ENCODE measurements around the gene NUP35. TPM values are rescaled to one million over a fixed set of nuclear protein-coding genes. Genes with fewer than 3 reads are reported as not detected.

NUP35 gene
- total RNA-seq, 4 donors from 2014 or later = 3.6 to 9.7 (median 5.6) TPM

DNA sequence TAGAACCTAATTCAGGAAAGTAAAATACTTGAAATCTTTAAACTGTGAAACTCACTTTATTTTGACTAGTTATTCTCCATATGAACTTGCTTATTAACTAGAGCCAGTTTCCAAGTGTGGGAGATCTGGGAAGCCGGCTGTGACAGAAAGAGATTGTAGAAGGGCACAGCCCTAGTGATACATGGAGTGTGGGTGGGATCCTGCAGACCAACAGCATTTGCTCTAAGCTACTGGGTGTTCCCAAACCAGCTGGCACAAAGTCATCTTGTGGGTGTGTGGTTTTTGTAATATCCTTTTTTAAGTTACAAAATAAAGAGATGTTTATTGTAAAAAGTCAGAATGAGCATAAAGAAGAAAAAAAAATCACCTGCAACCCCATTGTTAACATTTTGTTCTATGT, 42.3 kb upstream of the NUP35 start:
- DNase-seq = no peak
- no peak overlapping the region for H3K27ac ChIP-seq
- H3K36me3 ChIP-seq = no peaks in the 10 kb centered on the region
- intact Hi-C loops (cut with DNase I; ENCODE audit: low total_unique reads) = no loop called here
- peaks cover 0 to 9% of the 10 kb centered on the region in 2 donors for H3K4me1 ChIP-seq
- no peak for ATAC-seq
- no peaks in the 10 kb centered on the region for H3K9me3 ChIP-seq
- in situ Hi-C loops (cut with MboI; ENCODE audit: low sequenced_read_pairs in 4 of 4) = no loop called here
- no peak for TF ChIP-seq POLR2A (IDR thresholded peaks at IDR 0.05)
- TF ChIP-seq, protein P1, sequence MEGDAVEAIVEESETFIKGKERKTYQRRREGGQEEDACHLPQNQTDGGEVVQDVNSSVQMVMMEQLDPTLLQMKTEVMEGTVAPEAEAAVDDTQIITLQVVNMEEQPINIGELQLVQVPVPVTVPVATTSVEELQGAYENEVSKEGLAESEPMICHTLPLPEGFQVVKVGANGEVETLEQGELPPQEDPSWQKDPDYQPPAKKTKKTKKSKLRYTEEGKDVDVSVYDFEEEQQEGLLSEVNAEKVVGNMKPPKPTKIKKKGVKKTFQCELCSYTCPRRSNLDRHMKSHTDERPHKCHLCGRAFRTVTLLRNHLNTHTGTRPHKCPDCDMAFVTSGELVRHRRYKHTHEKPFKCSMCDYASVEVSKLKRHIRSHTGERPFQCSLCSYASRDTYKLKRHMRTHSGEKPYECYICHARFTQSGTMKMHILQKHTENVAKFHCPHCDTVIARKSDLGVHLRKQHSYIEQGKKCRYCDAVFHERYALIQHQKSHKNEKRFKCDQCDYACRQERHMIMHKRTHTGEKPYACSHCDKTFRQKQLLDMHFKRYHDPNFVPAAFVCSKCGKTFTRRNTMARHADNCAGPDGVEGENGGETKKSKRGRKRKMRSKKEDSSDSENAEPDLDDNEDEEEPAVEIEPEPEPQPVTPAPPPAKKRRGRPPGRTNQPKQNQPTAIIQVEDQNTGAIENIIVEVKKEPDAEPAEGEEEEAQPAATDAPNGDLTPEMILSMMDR (IDR thresholded peaks at IDR 0.05 in 4 of 5, conservative IDR thresholded peaks at IDR 0.05 in 1 of 5) = no peak
- no peak overlapping the region for H3K4me3 ChIP-seq
- H3K27me3 ChIP-seq = no peaks in the 10 kb centered on the region

DNA sequence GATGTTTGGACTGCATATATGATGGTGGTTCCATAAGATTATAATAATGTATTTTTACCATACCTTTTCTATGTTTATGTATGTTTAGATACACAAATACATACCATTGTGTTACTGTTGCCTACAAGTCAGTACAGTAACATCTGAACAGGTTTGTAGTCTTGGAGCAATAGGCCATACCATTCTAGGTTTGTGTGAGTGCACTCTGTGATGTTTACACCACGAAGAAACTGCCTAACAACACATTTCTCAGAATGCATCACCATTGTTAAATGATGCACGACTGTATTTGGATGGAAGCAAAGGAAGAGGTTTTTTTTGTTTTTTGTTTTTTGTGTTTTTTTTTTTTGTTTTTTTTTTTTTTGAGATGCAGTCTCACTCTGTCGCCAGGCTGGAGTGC, 36.2 kb upstream of the NUP35 start:
- no peaks in the 10 kb centered on the region for H3K27me3 ChIP-seq
- in situ Hi-C loops (cut with MboI; ENCODE audit: low sequenced_read_pairs in 4 of 4) = no loop called here
- no peak for ATAC-seq
- no peaks in the 10 kb centered on the region for H3K9me3 ChIP-seq
- intact Hi-C loops (cut with DNase I; ENCODE audit: low total_unique reads) = no loop called here
- no peak for DNase-seq
- H3K4me3 ChIP-seq = no peak overlapping the region
- H3K4me1 ChIP-seq = no peaks in the 10 kb centered on the region
- H3K36me3 ChIP-seq = no peaks in the 10 kb centered on the region
- TF ChIP-seq, protein P1 (IDR thresholded peaks at IDR 0.05 in 4 of 5, conservative IDR thresholded peaks at IDR 0.05 in 1 of 5) = no peak
- no peak for TF ChIP-seq POLR2A (IDR thresholded peaks at IDR 0.05)
- no peak overlapping the region for H3K27ac ChIP-seq

DNA sequence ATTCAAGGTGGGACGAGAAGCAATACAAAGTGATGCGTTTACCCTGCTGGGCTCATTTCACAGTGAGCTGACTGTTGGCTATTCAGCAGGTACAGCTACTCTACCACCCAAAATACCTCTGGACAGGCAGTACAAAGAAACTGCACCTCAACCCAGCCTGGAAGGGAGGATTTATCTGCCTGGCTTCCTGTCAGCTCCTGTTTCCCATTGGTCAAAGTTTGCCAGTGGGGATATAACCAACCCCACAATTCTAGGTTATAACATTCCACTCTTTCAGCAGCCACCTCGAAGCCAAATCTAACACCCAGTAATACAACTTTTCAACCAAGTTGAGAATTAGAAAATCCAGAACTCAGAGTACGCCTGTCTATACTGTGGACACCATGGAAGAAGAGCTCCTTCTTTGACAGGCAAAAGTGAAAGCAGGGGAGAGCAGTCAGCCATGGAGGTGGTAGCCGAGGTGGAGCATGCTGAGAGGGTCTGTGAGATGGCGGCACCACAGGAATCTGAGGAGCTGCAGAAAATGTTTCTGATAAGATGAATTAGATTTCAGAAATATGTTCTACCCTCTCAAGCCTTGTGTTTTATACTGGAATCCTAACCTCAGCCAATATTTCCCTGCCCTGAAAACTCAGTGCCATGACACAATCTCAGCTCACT, 34.9 kb upstream of the NUP35 start:
- Histone ChIP-seq H3K4me1 (no peaks in the 10 kb centered on the region), H3K27me3 (no peaks in the 10 kb centered on the region), H3K9me3 (no peaks in the 10 kb centered on the region), H3K27ac (no peak overlapping the region), H3K4me3 (no peak overlapping the region), H3K36me3 (no peaks in the 10 kb centered on the region)
- ATAC-seq (no peak), DNase-seq (no peak)
- in situ Hi-C loops (cut with MboI; ENCODE audit: low sequenced_read_pairs in 4 of 4) (no loop called here), intact Hi-C loops (cut with DNase I; ENCODE audit: low total_unique reads) (no loop called here)
- TF ChIP-seq, protein P1 (IDR thresholded peaks at IDR 0.05 in 4 of 5, conservative IDR thresholded peaks at IDR 0.05 in 1 of 5) = no peak
- no peak for TF ChIP-seq POLR2A (IDR thresholded peaks at IDR 0.05)

DNA sequence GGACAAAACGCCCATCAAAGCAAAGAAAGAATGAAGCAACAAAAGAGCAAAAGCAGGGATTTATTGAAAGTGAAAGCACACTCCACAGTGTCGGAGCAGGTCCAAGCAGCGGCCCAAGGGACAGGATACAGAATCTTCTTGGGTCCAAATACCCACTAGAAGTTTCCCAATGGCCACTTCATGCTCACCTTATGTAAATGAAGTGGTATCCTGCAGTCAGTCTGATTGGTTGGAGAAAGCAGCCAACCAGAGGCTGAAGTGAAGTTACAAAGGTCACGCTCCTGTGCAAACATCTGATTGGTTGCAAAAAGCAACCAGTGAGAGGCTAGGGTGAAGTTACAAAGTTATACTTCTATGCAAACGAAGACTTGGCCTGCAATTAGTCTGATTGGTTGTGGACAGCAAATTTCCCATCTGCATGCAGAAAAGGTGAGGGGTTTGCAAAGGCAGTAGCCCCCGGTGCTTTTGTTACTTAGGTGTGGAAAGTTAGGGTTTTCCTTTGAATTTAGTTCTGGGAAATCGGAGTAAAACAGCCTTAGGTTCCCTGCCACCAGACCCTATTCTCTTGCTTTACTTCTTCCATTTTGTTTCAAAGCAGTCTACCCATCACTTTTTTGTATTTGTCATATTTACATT, 32.8 kb upstream of the NUP35 start:
- Histone ChIP-seq H3K36me3 (no peaks in the 10 kb centered on the region), H3K27me3 (no peaks in the 10 kb centered on the region), H3K9me3 (no peaks in the 10 kb centered on the region), H3K27ac (no peak overlapping the region), H3K4me1 (no peaks in the 10 kb centered on the region), H3K4me3 (no peak overlapping the region)
- ATAC-seq (no peak), DNase-seq (no peak)
- in situ Hi-C loops (cut with MboI; ENCODE audit: low sequenced_read_pairs in 4 of 4) = no loop called here
- TF ChIP-seq, protein P1 (IDR thresholded peaks at IDR 0.05 in 4 of 5, conservative IDR thresholded peaks at IDR 0.05 in 1 of 5) = no peak
- no peak for TF ChIP-seq POLR2A (IDR thresholded peaks at IDR 0.05)
- intact Hi-C loops (cut with DNase I; ENCODE audit: low total_unique reads) = no loop called here

Measured in gastrocnemius medialis (tissue), 4 donors.